GM21717 (cell line): ENCODE data around the gene RPL38.
A peak's percentile ranks its signal among the peaks of the same experiment; 100 is the strongest.

Source experiments
- ATAC-seq: cut with Tn5 transposase; IDR thresholded peaks from one replicate; pipeline ENCODE4 v1.9.1; 2021; ENCODE audit warnings: mild to moderate bottlenecking, moderate library complexity; ENCODE audit not compliant: unreplicated experiment

Gene RPL38

GRCh38 chr17:74210191-74211140 lies 7.0 kb downstream of the RPL38 start:
- no peak for ATAC-seq

DNA sequence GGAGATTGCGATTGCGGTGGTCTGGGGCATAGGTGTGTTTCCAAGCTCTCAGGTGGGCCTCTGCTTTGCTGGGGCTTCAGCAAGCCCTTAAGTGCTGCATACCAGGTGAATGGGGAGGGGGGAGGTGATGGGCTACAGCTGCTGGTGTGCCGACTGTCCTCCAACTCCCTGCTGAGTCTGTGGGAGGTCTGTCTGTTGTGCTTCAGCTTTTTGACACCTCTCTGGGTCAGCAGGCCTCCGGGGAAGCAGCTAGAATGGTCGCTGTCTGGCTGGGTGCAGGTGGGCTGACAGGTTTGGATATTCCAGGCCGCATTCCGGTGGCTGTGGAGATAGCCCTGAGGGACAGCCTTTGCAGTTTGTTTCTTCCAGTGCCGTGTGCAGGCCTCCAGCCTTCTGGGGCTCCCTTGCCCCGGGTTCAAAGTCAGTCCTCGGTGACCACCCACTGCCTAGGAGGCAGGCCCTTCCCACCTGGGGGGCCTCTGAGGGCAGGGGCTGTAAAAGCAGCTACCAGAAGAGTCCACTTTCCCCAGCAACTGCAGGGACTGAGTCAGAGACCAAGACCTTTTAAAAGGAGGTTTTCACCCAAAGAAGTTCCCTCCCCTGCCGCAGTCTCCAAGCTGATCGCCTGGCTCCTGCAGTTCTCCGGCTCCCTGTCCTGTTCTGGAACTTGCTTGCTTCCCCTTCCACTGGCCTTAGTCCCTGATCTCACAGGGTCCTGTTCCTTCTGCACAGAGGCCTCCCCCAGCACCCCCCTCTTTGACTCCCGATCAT lies 7.8 kb downstream of the RPL38 start:
- no peak for ATAC-seq

DNA sequence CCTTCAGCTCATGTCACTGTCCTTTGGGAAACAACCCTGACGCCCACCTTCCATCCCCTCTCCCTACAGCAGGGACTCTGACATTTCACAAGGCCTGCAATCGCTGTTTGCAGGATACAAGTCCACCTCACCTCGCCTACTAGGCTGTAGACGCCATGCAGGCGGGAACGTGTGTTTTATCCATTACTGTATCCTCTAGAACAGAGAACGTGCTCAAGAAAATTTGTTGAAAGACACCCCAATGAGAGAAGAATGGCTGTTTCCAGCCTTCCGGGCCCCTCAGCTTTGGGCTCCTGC lies 8.4 kb downstream of the RPL38 start:
- ATAC-seq = no peak

GRCh38 chr17:74212209-74212912 lies 8.9 kb downstream of the RPL38 start:
- ATAC-seq = peak; percentile 5

DNA sequence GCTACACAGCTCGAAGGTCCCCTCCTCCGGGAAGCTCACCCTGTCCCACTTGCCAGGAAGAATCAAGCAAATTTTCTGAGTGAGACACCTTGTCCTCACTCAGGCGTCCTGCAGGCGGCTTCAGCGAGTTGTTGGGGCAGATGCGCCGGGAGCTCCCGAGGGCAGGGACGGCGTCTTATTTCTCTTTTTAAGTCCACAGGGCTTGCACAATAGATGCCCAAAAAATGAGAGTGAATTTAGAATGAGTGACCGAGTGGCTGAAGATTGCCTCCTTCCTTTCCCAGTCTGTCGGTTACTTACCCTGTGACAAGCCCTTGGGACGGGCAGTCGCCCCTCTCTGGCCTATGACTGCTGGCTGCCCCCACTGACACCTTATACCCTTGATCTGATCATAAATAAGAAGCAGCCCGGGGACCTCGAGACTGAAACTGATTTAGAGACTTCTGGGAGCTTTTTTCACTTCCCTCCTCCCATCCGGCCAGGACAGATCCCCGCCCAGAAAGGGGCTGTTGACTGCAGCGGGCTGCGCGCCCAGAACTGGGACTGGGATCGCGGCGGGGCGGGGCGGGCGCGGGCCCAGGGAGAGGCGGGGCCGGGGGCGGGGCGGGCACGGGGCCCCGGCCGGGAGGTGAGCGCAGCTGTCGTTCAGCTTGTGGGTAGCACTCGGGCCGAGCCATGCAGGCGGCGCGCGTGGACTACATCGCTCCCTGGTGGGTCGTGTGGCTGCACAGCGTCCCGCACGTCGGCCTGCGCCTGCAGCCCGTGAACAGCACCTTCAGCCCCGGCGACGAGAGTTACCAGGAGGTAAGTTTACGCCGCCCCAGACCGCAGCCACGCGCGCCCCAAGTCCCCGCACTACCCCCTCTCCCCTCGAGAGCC lies 9.7 kb downstream of the RPL38 start, which contains the start of gene TTYH2:
Gene TTYH2 (plus strand): TSS at position 659 of the 879 bp plus-strand sequence. CDS start 17 bp downstream, at position 676.
- peak; percentile 71 for ATAC-seq

DNA sequence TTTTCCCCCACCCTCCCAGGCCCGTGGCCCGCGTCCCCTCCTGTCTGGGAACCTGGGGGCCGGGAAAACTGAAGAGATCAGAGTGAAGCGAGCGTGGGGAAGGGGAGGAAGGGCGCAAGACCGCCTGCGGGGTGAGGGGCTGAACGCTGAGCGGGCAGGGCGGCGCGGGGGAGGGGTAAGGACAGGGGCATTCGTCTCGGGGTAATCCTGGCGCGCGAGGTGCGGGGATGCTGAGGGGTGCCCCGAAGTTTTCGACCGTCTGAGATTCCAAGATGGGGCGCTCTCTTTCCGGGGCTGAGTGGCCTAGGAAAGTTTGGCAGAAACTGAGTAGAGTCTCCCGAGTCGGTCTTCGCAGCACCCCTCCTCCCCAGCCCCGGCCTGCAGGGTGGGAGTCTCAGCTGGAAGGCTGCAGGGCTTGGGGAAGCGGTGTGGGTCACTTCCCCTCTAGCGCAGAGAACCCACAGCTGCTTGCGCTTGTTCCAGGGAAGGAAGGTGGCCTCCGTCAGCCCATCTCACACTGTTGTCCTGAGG lies 10.4 kb downstream of the RPL38 start:
- ATAC-seq = no peak

DNA sequence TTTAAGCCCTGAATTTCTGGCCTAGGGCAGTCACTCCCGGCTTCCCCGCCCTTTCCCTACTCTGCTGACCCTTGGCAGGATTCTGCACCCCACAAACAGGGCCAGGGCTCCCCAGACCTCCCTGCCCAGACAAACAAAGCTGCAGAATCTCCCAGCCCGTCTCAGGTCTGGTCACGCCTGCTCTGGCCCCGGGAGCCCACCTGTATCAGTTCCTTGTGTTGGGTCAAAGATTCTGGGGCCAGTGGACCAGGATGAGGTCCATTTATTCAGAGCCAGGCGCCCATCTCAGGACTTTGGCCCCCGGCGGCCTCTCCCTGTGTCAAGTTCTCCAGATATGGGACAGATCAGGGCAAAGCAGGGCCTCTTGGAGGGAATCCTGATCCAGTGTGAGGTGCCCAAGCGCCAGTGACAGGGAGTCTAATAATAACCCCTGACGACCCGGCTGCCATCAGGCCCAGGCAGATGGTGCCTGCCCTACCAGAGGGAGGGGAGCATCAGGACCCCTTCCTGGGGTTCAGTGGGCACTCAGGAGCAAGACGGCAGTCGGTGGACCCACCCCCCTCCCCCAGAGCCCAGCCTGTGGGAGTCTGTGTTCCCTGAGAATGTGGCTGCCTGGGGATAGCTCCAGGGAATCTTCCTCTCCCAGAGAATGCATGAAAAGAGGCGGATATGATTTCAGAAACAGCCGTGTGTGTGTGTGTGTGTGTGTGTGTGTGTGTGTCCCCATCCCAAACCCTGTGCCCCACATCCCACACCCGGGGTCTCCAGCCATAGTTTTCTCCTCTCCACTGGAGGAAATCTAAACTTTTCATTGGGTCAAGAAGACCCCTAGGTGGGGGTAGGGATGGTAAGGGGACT lies 11.2 kb downstream of the RPL38 start:
- no peak for ATAC-seq

- ATAC-seq = no peak
Observed at GRCh38 chr17:74215342-74215727, 11.9 kb downstream of the RPL38 start.

DNA sequence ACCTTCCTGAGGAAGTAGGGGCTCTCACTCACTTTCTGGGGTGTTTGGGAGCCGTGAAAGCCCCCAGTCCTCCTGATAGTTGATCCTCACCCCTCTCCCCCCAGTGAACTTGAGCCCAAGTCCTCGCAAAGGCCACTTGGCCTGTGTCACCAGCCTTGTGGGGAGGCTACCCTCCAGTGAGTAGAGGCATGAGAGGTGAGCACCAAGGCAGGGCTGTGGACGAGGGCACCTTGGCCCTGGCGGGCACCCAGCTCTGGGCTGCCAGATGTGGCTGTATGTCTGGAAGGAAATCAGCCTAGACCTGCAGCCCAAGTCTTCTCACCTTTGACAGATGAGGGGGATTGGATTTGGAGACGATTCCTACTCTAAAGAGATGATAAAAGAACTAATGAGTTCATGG lies 13.0 kb downstream of the RPL38 start:
- ATAC-seq = no peak

DNA sequence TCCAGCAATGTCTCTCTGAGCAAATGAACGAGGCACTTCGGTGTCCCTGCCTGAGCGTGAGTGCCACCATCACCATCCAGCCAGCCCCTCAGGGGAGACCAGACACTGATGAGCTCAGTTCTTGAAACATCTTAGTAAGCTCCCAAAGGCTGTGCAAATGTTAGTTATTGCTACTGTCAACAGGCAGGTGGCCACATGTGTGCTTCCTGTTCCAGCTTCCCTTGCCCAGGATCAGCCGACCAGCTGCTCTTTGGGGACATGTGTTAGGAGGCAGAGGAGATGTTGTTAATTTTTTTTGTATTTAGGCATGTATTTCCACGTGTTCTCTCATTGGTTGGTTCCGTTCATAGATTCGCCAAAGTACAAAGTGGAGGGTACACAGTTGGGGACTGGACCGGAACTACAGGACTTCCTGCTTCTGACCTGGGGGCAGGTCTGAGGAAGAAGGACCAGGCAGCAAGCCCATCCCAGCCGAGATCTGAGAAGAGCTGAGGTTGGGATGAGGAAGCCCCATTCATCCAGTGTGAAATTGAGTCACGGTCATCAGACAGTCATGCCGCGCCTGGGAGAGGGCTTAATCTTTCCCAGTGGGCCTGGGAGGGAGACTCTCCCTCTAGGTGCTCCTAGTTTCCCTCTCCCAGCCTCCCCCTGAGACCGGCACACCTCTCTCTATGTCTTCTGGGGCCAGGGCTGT lies 13.7 kb downstream of the RPL38 start:
- ATAC-seq = no peak

DNA sequence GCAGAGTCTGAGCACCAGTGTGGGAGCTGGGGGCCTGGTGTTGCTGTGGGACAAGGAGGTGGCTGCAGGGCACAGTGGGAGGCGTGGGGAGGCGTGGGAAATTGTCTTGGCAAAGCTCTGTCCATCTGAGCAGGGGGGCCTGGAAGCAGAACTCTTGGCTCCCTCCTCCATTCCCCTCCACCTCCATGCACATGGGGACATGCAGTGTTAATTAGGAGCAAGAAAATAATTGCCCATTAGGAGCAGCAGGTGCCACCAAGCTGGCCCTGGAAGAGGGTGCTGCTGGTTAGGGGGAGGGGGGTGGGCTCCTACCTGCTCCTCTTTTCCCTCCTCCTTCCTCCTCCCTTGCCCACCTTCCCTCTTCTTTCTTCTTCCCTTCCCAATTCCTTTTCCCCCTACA lies 14.4 kb downstream of the RPL38 start:
- ATAC-seq = no peak

DNA sequence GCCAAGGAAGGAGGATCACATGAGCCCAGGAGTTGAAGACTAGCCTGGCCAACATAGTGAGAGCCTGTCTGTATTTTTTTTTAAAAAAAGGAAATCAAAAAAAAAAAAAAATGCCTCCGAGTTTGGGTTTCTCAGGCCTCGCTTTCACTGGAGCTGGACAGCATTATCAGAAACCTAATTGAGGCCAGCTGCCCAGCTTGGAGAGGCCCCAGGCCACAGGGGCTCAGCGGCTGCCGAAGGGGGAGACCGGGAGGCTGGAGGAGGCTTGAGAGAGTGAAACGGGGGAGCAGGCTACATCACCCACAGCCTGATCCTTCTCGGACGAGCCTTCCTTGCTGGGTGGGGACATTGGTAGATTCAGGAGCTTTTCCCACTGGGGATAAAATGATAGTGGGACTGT lies 15.0 kb downstream of the RPL38 start:
- no peak for ATAC-seq

DNA sequence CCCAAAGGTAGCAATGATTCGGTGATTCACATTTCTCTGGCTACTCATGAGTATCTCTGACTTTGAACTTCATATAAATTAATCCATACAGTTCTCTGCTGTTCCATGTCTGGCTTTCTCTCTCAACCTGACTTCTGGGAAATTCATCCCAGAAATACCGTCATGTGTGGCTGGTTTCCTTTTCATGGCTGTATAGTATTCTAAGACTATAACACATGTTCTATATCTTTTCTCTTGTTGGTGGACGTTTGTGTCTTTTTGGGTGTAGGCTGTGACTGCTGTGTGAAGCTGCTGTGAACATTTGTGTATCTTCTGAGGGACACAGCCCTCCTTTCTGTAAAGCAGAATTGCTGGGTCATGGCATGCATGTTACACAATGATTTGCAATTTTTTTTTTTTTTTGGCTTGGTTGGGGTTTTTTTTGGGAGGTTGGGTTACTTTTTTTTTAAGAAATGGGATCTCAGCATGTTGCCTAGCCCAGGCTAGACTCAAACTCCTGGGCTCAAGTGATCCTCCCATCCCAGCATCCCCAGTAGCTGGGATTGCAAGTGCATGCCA lies 16.2 kb downstream of the RPL38 start:
- ATAC-seq = no peak

- no peak for ATAC-seq
Observed at GRCh38 chr17:74220219-74220618, 16.7 kb downstream of the RPL38 start.

DNA sequence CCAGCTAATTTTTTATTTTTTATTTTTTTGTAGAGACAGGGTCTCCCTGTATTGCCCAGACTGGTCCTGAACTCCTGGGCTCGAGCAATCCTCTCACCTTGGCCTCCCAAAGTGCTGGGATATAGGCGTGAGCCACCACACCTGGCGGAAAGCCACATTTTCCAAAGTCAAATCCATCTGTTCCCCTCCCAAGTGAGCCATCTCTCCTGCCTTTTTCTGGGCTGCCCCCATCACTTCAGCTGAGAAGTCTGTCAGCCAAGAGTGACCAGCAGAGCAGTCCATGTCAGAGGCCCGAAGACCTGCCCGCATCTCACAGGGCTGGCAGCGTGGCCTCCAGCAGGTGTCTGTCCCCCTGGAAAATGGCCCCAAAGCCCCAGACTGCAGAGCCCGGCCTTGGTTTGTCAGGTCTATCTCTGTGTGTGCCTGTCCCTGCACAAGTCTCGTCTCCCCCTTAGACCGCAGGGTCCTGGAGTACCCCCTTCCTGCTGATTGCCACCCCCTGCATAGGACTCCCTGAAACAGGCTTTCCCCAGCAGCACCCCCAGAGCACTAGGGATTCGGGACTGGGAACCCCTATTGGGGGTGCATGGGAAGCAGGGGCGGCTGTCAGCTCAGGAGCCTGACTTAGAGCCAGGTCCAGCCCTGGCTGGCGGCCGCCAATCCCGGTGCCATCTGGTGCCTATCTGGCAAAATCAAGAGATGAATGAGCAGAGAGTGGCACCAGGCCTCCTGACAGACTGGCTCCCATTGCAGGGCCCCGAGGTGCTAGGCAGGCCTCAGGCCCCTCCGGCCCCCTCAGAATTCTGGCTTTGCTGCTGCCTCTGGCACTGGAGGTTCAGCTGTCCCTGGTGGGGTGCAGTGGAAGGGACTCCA lies 17.7 kb downstream of the RPL38 start:
- ATAC-seq = no peak

DNA sequence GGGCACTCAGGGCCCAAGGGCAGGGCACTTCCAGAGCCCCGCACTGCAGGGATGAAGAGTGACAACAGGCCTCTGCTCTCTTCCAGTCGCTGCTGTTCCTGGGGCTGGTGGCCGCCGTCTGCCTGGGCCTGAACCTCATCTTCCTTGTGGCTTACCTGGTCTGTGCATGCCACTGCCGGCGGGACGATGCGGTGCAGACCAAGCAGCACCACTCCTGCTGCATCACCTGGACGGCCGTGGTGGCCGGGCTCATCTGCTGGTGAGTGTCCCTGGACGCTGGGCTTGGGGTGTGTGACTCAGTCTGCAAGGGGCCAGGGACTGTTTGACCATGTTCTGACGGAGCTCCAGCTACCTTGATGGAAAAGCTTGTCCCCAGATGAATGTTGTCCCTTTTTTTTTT lies 18.9 kb downstream of the RPL38 start:
- no peak for ATAC-seq

- no peak for ATAC-seq
Observed at GRCh38 chr17:74223901-74224300, 20.4 kb downstream of the RPL38 start.
